ENCODE results near the gene NUB1. TPM values are rescaled to one million over a fixed set of nuclear protein-coding genes. Genes with fewer than 3 reads are reported as not detected.

Gene NUB1
- total RNA-seq, 1 donor from 2014 or later, result 47.5 TPM

- Mint-ChIP-seq H3K9me3 (no peaks in the 10 kb centered on the region), H3K4me3 (no peak overlapping the region), H3K36me3 (ENCODE audit: low read depth) (no peaks in the 10 kb centered on the region), H3K27ac (no peak overlapping the region), H3K27me3 (peaks cover 17% of the 10 kb centered on the region), H3K4me1 (no peaks in the 10 kb centered on the region)
- ChIA-PET CTCF (interaction anchor here (1.5 kb wide), 1 partner anchor 58 kb away, joined by 3 read pairs; no protein-coding TSS in a partner anchor), POLR2A (interaction anchor here (1.0 kb wide), 1 partner anchor 8 kb away, joined by 3 read pairs; no protein-coding TSS in a partner anchor)
- DNase-seq, result no peak
- ATAC-seq (ENCODE audit: low read depth), result no peak
- intact Hi-C loops (cut with micrococcal nuclease), result no loop called here
- TF ChIP-seq, protein P1, sequence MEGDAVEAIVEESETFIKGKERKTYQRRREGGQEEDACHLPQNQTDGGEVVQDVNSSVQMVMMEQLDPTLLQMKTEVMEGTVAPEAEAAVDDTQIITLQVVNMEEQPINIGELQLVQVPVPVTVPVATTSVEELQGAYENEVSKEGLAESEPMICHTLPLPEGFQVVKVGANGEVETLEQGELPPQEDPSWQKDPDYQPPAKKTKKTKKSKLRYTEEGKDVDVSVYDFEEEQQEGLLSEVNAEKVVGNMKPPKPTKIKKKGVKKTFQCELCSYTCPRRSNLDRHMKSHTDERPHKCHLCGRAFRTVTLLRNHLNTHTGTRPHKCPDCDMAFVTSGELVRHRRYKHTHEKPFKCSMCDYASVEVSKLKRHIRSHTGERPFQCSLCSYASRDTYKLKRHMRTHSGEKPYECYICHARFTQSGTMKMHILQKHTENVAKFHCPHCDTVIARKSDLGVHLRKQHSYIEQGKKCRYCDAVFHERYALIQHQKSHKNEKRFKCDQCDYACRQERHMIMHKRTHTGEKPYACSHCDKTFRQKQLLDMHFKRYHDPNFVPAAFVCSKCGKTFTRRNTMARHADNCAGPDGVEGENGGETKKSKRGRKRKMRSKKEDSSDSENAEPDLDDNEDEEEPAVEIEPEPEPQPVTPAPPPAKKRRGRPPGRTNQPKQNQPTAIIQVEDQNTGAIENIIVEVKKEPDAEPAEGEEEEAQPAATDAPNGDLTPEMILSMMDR (IDR thresholded peaks at IDR 0.05), result no peak
Measured at GRCh38 chr7:151389768-151390597, 48.4 kb downstream of the NUB1 start.

DNA sequence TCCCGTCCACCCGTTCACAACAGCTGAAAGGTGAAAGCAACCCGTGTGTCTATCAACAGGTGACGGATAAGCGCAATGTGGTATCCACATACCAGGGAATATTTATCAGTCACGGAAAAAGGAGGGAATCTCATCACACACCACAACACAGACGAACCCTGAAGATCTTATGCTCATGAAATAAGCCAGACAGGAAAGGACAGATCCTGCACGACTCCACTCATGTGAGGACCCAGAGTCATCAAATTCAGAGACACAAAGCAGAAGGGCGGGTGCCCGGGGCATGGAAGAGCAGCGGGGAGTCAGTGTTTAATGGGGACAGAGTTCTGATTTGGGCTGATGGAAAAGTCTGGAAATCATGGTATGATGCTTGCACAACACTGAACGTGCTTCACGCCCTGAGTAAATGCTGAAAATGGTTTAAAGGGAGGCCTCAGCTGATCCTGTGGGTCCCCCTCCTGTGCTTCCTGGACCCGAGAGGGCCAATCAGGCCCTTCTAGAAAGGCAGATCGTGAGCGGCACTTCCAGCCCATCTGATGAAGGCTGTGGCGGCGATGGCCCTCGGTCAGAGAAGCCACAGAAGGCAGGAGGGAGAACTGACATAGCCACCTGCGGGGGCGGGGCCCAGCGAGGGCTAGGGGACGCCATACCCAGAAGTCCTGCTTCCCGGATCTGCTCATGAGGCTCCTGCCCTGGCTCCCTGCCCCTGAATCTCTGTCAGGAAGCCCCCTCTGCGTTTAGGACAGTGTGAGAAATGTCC lies 49.2 kb downstream of the NUB1 start:
- Mint-ChIP-seq H3K9me3 (no peaks in the 10 kb centered on the region), H3K27ac (no peak overlapping the region), H3K4me1 (no peaks in the 10 kb centered on the region), H3K36me3 (ENCODE audit: low read depth) (no peaks in the 10 kb centered on the region), H3K27me3 (peaks cover 17% of the 10 kb centered on the region), H3K4me3 (no peak overlapping the region)
- ChIA-PET CTCF (interaction anchor here (1.5 kb wide), 1 partner anchor 57 kb away, joined by 3 read pairs; no protein-coding TSS in a partner anchor), POLR2A (interaction anchor here (1.0 kb wide), 1 partner anchor 9 kb away, joined by 3 read pairs; no protein-coding TSS in a partner anchor)
- ATAC-seq (ENCODE audit: low read depth) (no peak), DNase-seq (no peak)
- TF ChIP-seq, protein P1 (IDR thresholded peaks at IDR 0.05), result no peak
- intact Hi-C loops (cut with micrococcal nuclease), result no loop called here

GRCh38 chr7:151391358-151391730 lies 49.7 kb downstream of the NUB1 start:
- CTCF ChIA-PET, result no interaction called here
- peaks cover 17% of the 10 kb centered on the region for H3K27me3 Mint-ChIP-seq
- no peaks in the 10 kb centered on the region for H3K9me3 Mint-ChIP-seq
- TF ChIP-seq, protein P1 (IDR thresholded peaks at IDR 0.05), result no peak
- no peak overlapping the region for H3K4me3 Mint-ChIP-seq
- no peaks in the 10 kb centered on the region for H3K4me1 Mint-ChIP-seq
- ATAC-seq (ENCODE audit: low read depth), result no peak
- DNase-seq, result no peak
- H3K36me3 Mint-ChIP-seq (ENCODE audit: low read depth), result no peaks in the 10 kb centered on the region
- no peak overlapping the region for H3K27ac Mint-ChIP-seq
- POLR2A ChIA-PET, result no interaction called here
- intact Hi-C loops (cut with micrococcal nuclease), result no loop called here

DNA sequence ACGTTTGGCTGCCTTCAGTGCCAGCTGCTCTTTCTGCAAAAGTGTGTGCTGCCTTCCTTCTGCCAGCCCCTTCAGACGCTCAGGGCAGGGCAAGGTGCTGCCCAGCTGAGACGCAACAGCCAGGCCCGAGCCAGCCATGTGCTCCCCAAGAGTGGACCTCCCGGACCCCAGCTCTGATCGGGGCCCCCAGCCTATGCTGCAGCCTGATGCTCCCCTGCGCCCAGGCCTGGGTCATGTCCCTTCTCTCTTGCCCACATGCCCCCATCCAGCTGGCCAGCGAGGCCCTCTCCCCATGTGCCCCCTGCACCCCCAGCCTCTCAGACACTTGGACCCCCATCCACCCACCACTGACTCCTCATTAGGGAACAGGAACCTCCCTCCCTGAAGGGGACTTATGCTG lies 50.4 kb downstream of the NUB1 start:
- no peaks in the 10 kb centered on the region for H3K9me3 Mint-ChIP-seq
- no peaks in the 10 kb centered on the region for H3K36me3 Mint-ChIP-seq (ENCODE audit: low read depth)
- no peak overlapping the region for H3K4me3 Mint-ChIP-seq
- DNase-seq, result no peak
- CTCF ChIA-PET, result no interaction called here
- no peak overlapping the region for H3K27ac Mint-ChIP-seq
- ATAC-seq (ENCODE audit: low read depth), result no peak
- POLR2A ChIA-PET, result no interaction called here
- intact Hi-C loops (cut with micrococcal nuclease), result no loop called here
- TF ChIP-seq, protein P1 (IDR thresholded peaks at IDR 0.05), result no peak
- peaks cover 17% of the 10 kb centered on the region for H3K27me3 Mint-ChIP-seq
- no peaks in the 10 kb centered on the region for H3K4me1 Mint-ChIP-seq

DNA sequence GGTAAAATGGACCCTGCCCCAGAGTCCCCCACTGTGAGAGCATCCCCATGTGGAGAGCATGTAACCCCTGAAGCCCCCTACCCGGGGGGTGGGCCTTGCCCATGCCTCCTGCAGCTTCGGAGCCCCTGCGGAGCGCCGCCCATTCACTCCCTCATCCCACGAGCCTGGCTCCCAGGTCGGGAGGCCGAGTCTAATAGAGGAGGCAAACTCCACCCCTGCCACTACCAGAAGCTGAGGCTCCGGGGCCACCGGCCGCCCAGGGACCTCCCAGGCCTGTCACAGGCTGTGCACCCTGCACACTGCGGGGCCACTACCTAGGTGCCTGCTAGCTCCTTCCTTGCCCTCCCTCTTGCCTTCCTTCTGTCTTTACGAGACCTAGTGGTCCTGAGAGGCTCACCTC lies 50.8 kb downstream of the NUB1 start:
- H3K27ac Mint-ChIP-seq, result no peak overlapping the region

More for the DNA sequence above, 50.8 kb downstream of the NUB1 start:
- H3K27me3 Mint-ChIP-seq, result peaks cover 17% of the 10 kb centered on the region
- TF ChIP-seq, protein P1 (IDR thresholded peaks at IDR 0.05), result no peak
- intact Hi-C loops (cut with micrococcal nuclease), result no loop called here
- no peak overlapping the region for H3K4me3 Mint-ChIP-seq
- ATAC-seq (ENCODE audit: low read depth) (no peak), DNase-seq (no peak)
- H3K4me1 Mint-ChIP-seq, result no peaks in the 10 kb centered on the region
- H3K36me3 Mint-ChIP-seq (ENCODE audit: low read depth), result no peaks in the 10 kb centered on the region
- ChIA-PET CTCF (no interaction called here), POLR2A (no interaction called here)
- no peaks in the 10 kb centered on the region for H3K9me3 Mint-ChIP-seq
